Neutrophil (primary cell): ENCODE data around the gene JCAD.

Experiments used
- H3K27ac ChIP-seq: fragments of 200-600 bp; sonication (generic); 2 replicates; pipeline ENCODE4 v1.5.1; 2016; ENCODE audit warnings: mild to moderate bottlenecking, moderate library complexity
- H3K27me3 ChIP-seq: fragments of 200-600 bp; sonication (generic); 2 replicates; pipeline ENCODE4 v1.6.0; 2016; ENCODE audit warnings: mild to moderate bottlenecking
- H3K36me3 ChIP-seq: fragments of 200-600 bp; sonication (generic); 2 replicates; pipeline ENCODE4 v1.5.1; 2017
- H3K4me1 ChIP-seq, 2 experiments: fragments of 200-600 bp in 1 of 2; sonication (generic) in 1 of 2; 1 replicate in 1 of 2; 2 replicates in 1 of 2; pipeline versions ENCODE4 v1.5.1 to v1.6.1; 2013 to 2016; ENCODE audit warnings: low read depth in 1 of 2, low read length in 1 of 2, mild to moderate bottlenecking in 1 of 2, moderate library complexity in 1 of 2; ENCODE audit not compliant: control insufficient read depth in 1 of 2, insufficient read depth in 1 of 2
- H3K4me3 ChIP-seq, 2 experiments: fragments of 200-600 bp in 1 of 2; sonication (generic) in 1 of 2; 1 replicate in 1 of 2; 2 replicates in 1 of 2; pipeline ENCODE4 v1.5.1; 2013 to 2016; ENCODE audit warnings: low read depth in 1 of 2, low read length in 1 of 2, mild to moderate bottlenecking in 1 of 2, moderate library complexity in 1 of 2
- H3K9me3 ChIP-seq: fragments of 200-600 bp; sonication (generic); 2 replicates; pipeline ENCODE4 v1.5.1; 2016
- CTCF ChIP-seq: fragments of 200-600 bp; sonication (generic); IDR thresholded peaks from 2 replicates; pipeline ENCODE4 v1.5.1; 2016; ENCODE audit warnings: antibody characterized with exemption

The JCAD gene

DNA sequence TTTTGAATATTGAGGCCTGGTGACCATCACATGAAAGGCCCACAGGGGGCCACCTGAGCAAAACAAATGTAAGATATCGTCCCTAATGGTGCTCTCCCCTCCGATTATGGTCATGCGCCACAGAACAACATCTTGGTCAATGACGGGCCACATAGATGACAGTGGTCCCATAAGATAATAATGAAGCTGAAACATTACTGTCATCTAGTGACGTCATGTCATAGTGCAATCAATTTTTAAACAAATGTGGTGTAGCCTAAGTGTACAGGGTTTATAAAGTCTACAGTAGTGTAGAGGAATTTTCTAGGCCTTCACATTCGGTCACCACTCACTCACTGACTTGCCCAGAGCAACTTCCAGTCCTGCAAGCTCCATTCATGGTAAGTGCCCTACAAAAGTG, 36.8 kb downstream of the JCAD start:
- no peak overlapping the region for H3K4me3 ChIP-seq
- peaks cover 15% of the 10 kb centered on the region for H3K27me3 ChIP-seq
- H3K36me3 ChIP-seq = no peaks in the 10 kb centered on the region
- TF ChIP-seq CTCF = no peak
- H3K27ac ChIP-seq = no peak overlapping the region
- H3K4me1 ChIP-seq = peaks cover 21 to 24% of the 10 kb centered on the region in 2 experiments
- H3K9me3 ChIP-seq = no peaks in the 10 kb centered on the region

- no peak for TF ChIP-seq CTCF
- H3K4me3 ChIP-seq = no peak overlapping the region
- H3K9me3 ChIP-seq = no peaks in the 10 kb centered on the region
- H3K27me3 ChIP-seq = peaks cover 22% of the 10 kb centered on the region
- no peak overlapping the region for H3K27ac ChIP-seq
- no peaks in the 10 kb centered on the region for H3K36me3 ChIP-seq
- H3K4me1 ChIP-seq = peaks cover 0 to 8% of the 10 kb centered on the region in 2 experiments
Measured at GRCh38 chr10:30019468-30019867, 39.9 kb downstream of the JCAD start.

GRCh38 chr10:30018496-30018895, 40.9 kb downstream of the JCAD start:
- no peak for TF ChIP-seq CTCF
- peaks cover 0 to 8% of the 10 kb centered on the region in 2 experiments for H3K4me1 ChIP-seq
- H3K4me3 ChIP-seq = no peak overlapping the region
- no peaks in the 10 kb centered on the region for H3K36me3 ChIP-seq
- no peak overlapping the region for H3K27ac ChIP-seq
- H3K9me3 ChIP-seq = no peaks in the 10 kb centered on the region
- H3K27me3 ChIP-seq = peaks cover 22% of the 10 kb centered on the region

GRCh38 chr10:30017966-30018365, 41.4 kb downstream of the JCAD start:
- no peak for TF ChIP-seq CTCF
- peaks cover 0 to 8% of the 10 kb centered on the region in 2 experiments for H3K4me1 ChIP-seq
- peaks cover 22% of the 10 kb centered on the region for H3K27me3 ChIP-seq
- H3K36me3 ChIP-seq = no peaks in the 10 kb centered on the region
- no peak overlapping the region for H3K4me3 ChIP-seq
- H3K9me3 ChIP-seq = no peaks in the 10 kb centered on the region
- H3K27ac ChIP-seq = no peak overlapping the region

- Histone ChIP-seq H3K4me3 (no peak overlapping the region), H3K4me1 (peaks cover 0 to 8% of the 10 kb centered on the region in 2 experiments), H3K36me3 (no peaks in the 10 kb centered on the region), H3K27ac (no peak overlapping the region), H3K27me3 (peaks cover 22% of the 10 kb centered on the region), H3K9me3 (no peaks in the 10 kb centered on the region)
- TF ChIP-seq CTCF = no peak
Measured at GRCh38 chr10:30017556-30017955, 41.8 kb downstream of the JCAD start.

DNA sequence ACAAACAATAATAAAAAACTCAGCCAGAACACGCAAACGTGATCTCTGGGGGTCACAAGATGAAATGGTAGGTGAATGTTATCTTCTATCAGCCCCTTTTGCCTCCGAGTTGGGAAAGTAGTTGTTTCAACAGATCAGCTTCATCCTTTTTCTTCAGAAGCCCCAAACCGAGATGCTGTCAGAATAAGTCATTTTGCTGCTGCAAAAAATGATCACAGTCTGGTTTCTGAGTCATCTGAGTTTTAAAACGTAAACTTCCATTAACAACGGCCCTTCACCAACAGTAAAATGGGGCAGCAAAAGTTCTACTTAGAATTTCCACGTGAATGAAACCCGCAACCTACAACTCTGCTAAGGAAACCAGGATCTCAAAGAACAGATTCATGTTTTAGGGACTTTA, 44.9 kb downstream of the JCAD start:
- TF ChIP-seq CTCF = no peak
- Histone ChIP-seq H3K27me3 (peaks cover 22% of the 10 kb centered on the region), H3K4me3 (no peak overlapping the region), H3K27ac (no peak overlapping the region), H3K36me3 (no peaks in the 10 kb centered on the region), H3K4me1 (peaks cover 0 to 8% of the 10 kb centered on the region in 2 experiments), H3K9me3 (no peaks in the 10 kb centered on the region)
